Posterior vena cava (tissue), 2 donors: ENCODE results near the gene STK17B. TPM values are rescaled to one million over a fixed set of nuclear protein-coding genes. Genes with fewer than 3 reads are reported as not detected.

Source experiments
- DNase-seq: peaks from one replicate; pipeline ENCODE4 v3.0.0-alpha.2; 2020; ENCODE audit warnings: low spot score
- intact Hi-C, 2 donors: fragments of 100-400 bp; cut with DNase I; formaldehyde crosslinking; loops; one replicate each; pipeline versions ENCODE4 v1.14.1 to v1.14.2; 2022 to 2023
- long read RNA-seq, 2 donors: library from polyadenylated mRNA; unstranded; transcript quantifications; one replicate each; pipeline ENCODE4 v2.0.0, GENCODE V29; 2020 to 2021
- total RNA-seq, 2 donors: library from RNA; stranded (reverse); fragmentation: NEBNext Ultra II Directional; extraction: Animal tissue kit (Norgen Biotek cat#: 25700); gene quantifications; one replicate each; pipeline ENCODE4 v1.2.1, GENCODE V29; 2021
- donor health status: DM: yes; HTN: yes; CAD: no.
- donor health status: DM: yes; HTN: yes; CAD: no.

The STK17B gene
- 10 to 100 TPM; 23.3 to 31.8 TPM for total RNA-seq
- long read RNA-seq, donor 1, full-length matches to known transcripts = 1 of 5 reads
- long read RNA-seq, donor 1, partial matches to known transcripts = 1 of 5 reads
- long read RNA-seq, donor 1, other reads (novel, unspliced or antisense) = 3 of 5 reads
- long read RNA-seq, donor 2, full-length matches to known transcripts = 4 of 7 reads
- long read RNA-seq, donor 2, partial matches to known transcripts = 0 of 7 reads
- long read RNA-seq, donor 2, other reads (novel, unspliced or antisense) = 3 of 7 reads

- intact Hi-C loops = no loop called here
- peak; percentile 98 for DNase-seq
Observed at GRCh38 chr2:196171248-196171871, at the start of gene STK17B. Gene STK17B (minus strand): TSS chr2:196171578. CDS start chr2:196163383, 8,195 bp downstream.

- intact Hi-C loops = no loop called here
- DNase-seq = no peak
Observed at GRCh38 chr2:196220671-196221070, 49.3 kb upstream of the STK17B start.

- no peak for DNase-seq
- intact Hi-C loops = no loop called here
Observed at GRCh38 chr2:196219671-196220070, 48.3 kb upstream of the STK17B start.

GRCh38 chr2:196218106-196218505, 46.7 kb upstream of the STK17B start:
- DNase-seq = no peak
- intact Hi-C loops = no loop called here

DNA sequence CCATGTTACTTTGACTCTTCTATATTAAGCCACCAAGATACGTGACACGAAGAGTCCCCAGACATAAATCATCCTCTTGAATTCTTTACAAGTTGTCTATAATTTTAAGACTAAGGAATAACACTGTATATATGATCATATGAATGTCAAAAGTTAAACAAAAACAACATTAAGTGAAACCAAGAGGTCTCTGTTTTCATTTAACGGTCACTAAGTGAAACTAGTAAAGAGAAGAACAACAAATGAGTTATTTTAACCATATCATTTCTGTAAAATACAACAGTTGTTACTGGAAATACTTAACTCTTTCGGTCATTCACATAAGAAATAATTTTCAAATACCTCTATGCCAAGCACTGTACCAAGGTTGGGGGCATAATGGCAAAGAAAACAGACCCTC, 45.7 kb upstream of the STK17B start:
- DNase-seq = no peak
- intact Hi-C loops = no loop called here

DNA sequence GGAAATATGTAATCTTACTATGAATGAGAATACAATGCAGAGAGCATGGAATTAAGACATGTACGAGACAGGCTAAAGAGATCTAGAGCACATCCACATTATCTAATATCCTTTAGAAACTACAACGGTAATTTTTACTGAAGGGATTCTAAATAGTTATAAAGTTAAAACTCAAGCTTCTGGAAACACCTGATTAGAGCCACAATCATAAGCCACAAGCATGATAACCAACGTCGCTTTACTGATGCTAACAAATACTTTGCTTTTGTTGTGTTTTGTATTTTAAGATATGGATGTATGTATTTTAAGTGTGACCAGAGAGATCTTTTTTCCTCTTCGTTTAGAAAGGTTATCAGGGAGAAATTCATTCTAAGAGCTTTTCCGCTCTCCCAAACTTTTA, 44.0 kb upstream of the STK17B start:
- intact Hi-C loops = no loop called here

GRCh38 chr2:196214156-196214555, 42.8 kb upstream of the STK17B start:
- no peak for DNase-seq
- intact Hi-C loops = no loop called here

More for the DNA sequence above, 44.0 kb upstream of the STK17B start:
- DNase-seq = no peak

DNA sequence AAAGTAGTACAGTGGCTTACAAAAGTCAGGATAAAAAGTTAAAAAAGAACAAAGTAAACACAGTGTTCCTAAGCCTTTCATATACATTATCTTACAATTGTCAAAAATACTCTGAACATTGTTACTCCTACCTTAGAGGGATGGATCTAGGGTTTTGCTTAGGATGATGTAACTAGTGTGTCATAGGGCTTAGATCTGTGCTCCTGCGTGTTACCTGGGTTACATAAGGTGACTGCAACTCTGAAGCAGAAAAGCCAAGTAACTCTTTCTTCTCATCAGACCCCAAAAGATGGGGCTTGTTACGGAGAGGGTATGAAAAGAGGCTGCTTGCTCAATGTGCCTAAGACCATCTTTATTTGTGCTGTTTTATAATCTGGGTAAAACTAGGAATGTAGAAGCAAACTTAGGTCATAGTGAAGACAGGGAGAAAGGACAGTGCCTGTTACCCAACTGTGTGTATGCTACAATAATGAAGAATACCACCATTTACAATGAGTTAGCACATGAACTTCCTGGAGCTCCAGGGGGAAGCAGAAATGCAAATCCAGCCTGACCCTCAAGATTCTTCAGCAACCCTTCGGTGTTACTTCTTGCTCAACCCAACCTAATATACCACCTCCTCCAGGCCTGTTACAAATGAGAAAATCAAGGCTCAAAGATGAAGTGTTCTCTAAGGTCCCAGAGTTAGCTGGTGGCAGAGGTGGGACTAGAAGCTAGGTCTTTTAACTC, 42.0 kb upstream of the STK17B start:
- intact Hi-C loops = no loop called here
- DNase-seq = no peak

- DNase-seq = no peak
- intact Hi-C loops = no loop called here
Observed at GRCh38 chr2:196208915-196209314, 37.5 kb upstream of the STK17B start.

- intact Hi-C loops = no loop called here
- no peak for DNase-seq
Observed at GRCh38 chr2:196206804-196207203, 35.4 kb upstream of the STK17B start.

- no peak for DNase-seq
- intact Hi-C loops = no loop called here
Observed at GRCh38 chr2:196205881-196206435, 34.6 kb upstream of the STK17B start.

DNA sequence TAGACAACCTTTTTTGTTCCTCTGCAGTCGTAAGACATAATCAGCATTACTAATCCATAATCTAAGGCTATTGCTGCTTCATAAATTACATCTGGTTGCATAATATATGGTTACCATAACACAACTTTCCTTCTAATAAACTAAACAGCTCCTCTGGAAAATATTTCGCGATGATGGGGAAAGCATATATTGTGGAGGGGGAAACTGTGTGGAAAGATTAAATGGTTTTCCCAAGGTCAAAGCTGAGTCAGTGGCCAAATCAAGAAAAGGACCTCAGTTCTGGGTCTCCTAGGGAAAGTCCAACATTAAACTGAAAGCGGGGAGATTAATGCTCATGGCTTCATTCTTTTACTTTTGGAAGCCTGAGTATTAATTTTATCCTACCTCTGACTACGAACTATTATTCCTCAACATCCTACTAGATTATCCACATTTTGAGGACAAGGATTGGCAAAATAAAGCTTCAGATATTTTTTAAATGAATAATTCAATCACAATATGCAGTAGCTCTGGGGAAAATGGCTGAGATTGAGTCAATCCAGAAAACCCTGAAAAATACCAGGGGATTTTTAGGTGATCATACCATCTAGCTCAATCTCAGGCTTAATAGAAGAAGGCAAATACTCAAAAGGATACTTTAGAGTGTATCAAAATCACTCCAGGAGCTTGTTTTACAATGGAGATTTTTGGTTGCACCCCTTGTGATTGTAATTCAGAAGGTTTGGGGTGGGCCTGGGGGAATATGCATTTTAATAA, 33.8 kb upstream of the STK17B start:
- intact Hi-C loops = no loop called here
- DNase-seq = no peak

GRCh38 chr2:196201229-196202009, 30.0 kb upstream of the STK17B start:
- no peak for DNase-seq
- intact Hi-C loops = no loop called here

DNA sequence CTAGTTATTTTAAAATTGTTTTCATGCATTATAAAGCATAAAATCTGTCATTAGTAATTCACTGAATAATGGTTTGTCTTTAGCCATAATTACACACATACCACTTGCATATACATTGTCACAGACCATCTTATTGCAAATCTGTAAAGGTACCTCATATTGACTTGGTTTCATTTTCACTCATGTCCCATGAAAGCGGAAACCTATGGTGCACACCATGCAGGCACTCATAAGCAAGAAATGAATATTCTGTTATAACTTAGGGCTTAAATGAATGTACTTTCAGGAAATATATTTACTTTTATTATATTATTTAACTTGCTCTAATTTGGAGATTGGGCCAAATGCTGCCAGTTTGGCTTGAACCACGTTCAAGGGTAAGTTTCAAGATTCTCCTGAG, 29.2 kb upstream of the STK17B start:
- intact Hi-C loops = no loop called here
- DNase-seq = no peak

GRCh38 chr2:196195758-196196157, 24.4 kb upstream of the STK17B start:
- DNase-seq = no peak
- intact Hi-C loops = no loop called here

- intact Hi-C loops = no loop called here
Observed at GRCh38 chr2:196195302-196195701, 23.9 kb upstream of the STK17B start.

GRCh38 chr2:196191541-196191940, 20.2 kb upstream of the STK17B start:
- DNase-seq = no peak
- intact Hi-C loops = no loop called here

More at GRCh38 chr2:196195302-196195701, 23.9 kb upstream of the STK17B start:
- no peak for DNase-seq

- intact Hi-C loops = no loop called here
- no peak for DNase-seq
Observed at GRCh38 chr2:196187898-196188458, 16.6 kb upstream of the STK17B start.
